H1 (cell line): ENCODE data around the gene TSPAN1. TPM values are rescaled to one million over a fixed set of nuclear protein-coding genes. Genes with fewer than 3 reads are reported as not detected.
A peak's percentile ranks its signal among the peaks of the same experiment; 100 is the strongest.

Experiments used
- CTCF ChIA-PET: fragments of 300-600 bp; sonication (Branson Sonifier 250); formaldehyde crosslinking; loops from one replicate; lab custom pipeline; 2021; ENCODE audit not compliant: partially characterized antibody; lab: Charles Lee
- POLR2A ChIA-PET: fragments of 300-600 bp; sonication (Branson Sonifier 250); formaldehyde crosslinking; loops from one replicate; lab custom pipeline; 2021; ENCODE audit warnings: inconsistent platforms; ENCODE audit not compliant: partially characterized antibody; lab: Charles Lee
- DNase-seq, 2 experiments: peaks; one replicate each; pipeline versions ENCODE4 v3.0.0 to v3.0.0-alpha.2; 2010 to 2022; ENCODE audit warnings: low spot score in 2 of 2, low read depth in 1 of 2, mixed read lengths in 1 of 2
- FAIRE-seq: peaks from 2 replicates; lab custom pipeline; 2011; peaks lifted over from hg19 to GRCh38; lab: Jason Lieb, UNC
- H2AFZ ChIP-seq: 2 replicates; pipeline ENCODE4 v1.8.1; 2012; ENCODE audit warnings: low read length, inconsistent platforms
- H2AK5ac ChIP-seq: 2 replicates; pipeline ENCODE4 v1.6.1; 2013; ENCODE audit warnings: low read depth, low read length
- H2BK120ac ChIP-seq: replicated peaks from 2 replicates; pipeline ENCODE3; 2013; ENCODE audit warnings: low read depth, low read length, inconsistent platforms
- H2BK12ac ChIP-seq: 2 replicates; pipeline ENCODE4 v1.6.1; 2013; ENCODE audit warnings: low read depth, low read length
- H2BK15ac ChIP-seq: 2 replicates; pipeline ENCODE4 v1.6.1; 2013; ENCODE audit warnings: low read length
- H2BK20ac ChIP-seq: 2 replicates; pipeline ENCODE4 v1.6.1; 2013; ENCODE audit warnings: low read length
- H2BK5ac ChIP-seq: 2 replicates; pipeline ENCODE4 v1.6.1; 2013; ENCODE audit warnings: low read depth, low read length
- H3K14ac ChIP-seq: 2 replicates; pipeline ENCODE4 v1.6.1; 2013; ENCODE audit warnings: inconsistent platforms; ENCODE audit not compliant: insufficient read length
- H3K18ac ChIP-seq: 2 replicates; pipeline ENCODE4 v1.6.1; 2013; ENCODE audit warnings: low read length; ENCODE audit errors: extremely low read depth
- H3K23ac ChIP-seq: 2 replicates; pipeline ENCODE4 v1.6.1; 2013; ENCODE audit warnings: inconsistent platforms; ENCODE audit not compliant: insufficient read length
- H3K23me2 ChIP-seq: 2 replicates; pipeline ENCODE4 v1.6.1; 2013; ENCODE audit warnings: low read depth, low read length
- H3K27ac ChIP-seq: 2 replicates; pipeline ENCODE4 v1.6.1; 2011; ENCODE audit warnings: low read depth, low read length, inconsistent platforms
- H3K27me3 ChIP-seq, 4 experiments: replicated peaks in 1 of 4; 1 replicate in 1 of 4; 2 replicates in 3 of 4; pipeline versions ENCODE4 v1.6.1 to v1.8.1; 2011 to 2013; ENCODE audit warnings: low read length in 3 of 4, mild to moderate bottlenecking in 3 of 4, inconsistent platforms in 2 of 4, mixed read lengths in 2 of 4, moderate library complexity in 1 of 4; ENCODE audit not compliant: control insufficient read depth in 3 of 4, insufficient read depth in 3 of 4; ENCODE audit errors: extremely low read depth in 1 of 4
- H3K36me3 ChIP-seq, 4 experiments: 2 replicates each; pipeline versions ENCODE4 v1.6.1 to v1.8.1; 2011 to 2013; ENCODE audit warnings: mild to moderate bottlenecking in 4 of 4, low read length in 3 of 4, moderate library complexity in 2 of 4, control low read depth in 1 of 4, inconsistent platforms in 1 of 4; ENCODE audit not compliant: insufficient read depth in 4 of 4, control insufficient read depth in 2 of 4
- H3K4ac ChIP-seq: replicated peaks from 2 replicates; pipeline ENCODE3; 2013; ENCODE audit warnings: low read length, low read depth, mixed read lengths, inconsistent platforms; ENCODE audit not compliant: insufficient read length
- H3K4me1 ChIP-seq, 4 experiments: replicated peaks in 1 of 4; 1 replicate in 1 of 4; 2 replicates in 3 of 4; pipeline versions ENCODE4 v1.6.1 to v1.8.1; 2011 to 2013; ENCODE audit warnings: low read length in 3 of 4, inconsistent platforms in 2 of 4, mixed read lengths in 1 of 4; ENCODE audit not compliant: insufficient read depth in 4 of 4, control insufficient read depth in 3 of 4
- H3K4me2 ChIP-seq, 2 experiments: 2 replicates each; pipeline versions ENCODE4 v1.6.1 to v1.8.1; 2011 to 2013; ENCODE audit warnings: low read depth in 2 of 2, low read length in 2 of 2, control low read depth in 1 of 2, inconsistent platforms in 1 of 2, mild to moderate bottlenecking in 1 of 2; ENCODE audit not compliant: insufficient read depth in 1 of 2
- H3K4me3 ChIP-seq, 4 experiments: fragments of 200-600, 300-600 bp in 1 of 4; sonication (generic), shearing (Covaris generic), sonication (Bioruptor Twin) in 1 of 4; 2 replicates each; pipeline versions ENCODE4 v1.5.1 to v1.8.1; 2011 to 2016; ENCODE audit warnings: low read length in 4 of 4, low read depth in 3 of 4, control low read depth in 2 of 4, inconsistent platforms in 2 of 4, mild to moderate bottlenecking in 2 of 4, mixed read lengths in 1 of 4, moderate library complexity in 1 of 4; ENCODE audit not compliant: insufficient read depth in 2 of 4; ENCODE audit errors: extremely low read depth in 1 of 4
- H3K56ac ChIP-seq: replicated peaks from 2 replicates; pipeline ENCODE3; 2013; ENCODE audit warnings: low read depth, mild to moderate bottlenecking, mixed read lengths, low read length, inconsistent platforms; ENCODE audit not compliant: insufficient read length
- H3K79me1 ChIP-seq: 2 replicates; pipeline ENCODE4 v1.6.1; 2013; ENCODE audit warnings: low read depth, low read length, control low read depth
- H3K79me2 ChIP-seq, 2 experiments: 2 replicates each; pipeline versions ENCODE4 v1.6.1 to v1.8.1; 2012 to 2013; ENCODE audit warnings: low read length in 2 of 2, mild to moderate bottlenecking in 2 of 2, inconsistent platforms in 1 of 2; ENCODE audit not compliant: insufficient read depth in 2 of 2, control insufficient read depth in 1 of 2
- H3K9ac ChIP-seq, 4 experiments: replicated peaks in 1 of 4; 1 replicate in 1 of 4; 2 replicates in 3 of 4; pipeline versions ENCODE4 v1.6.1 to v1.8.1; 2011 to 2013; ENCODE audit warnings: low read depth in 3 of 4, low read length in 3 of 4, control low read depth in 2 of 4, mild to moderate bottlenecking in 2 of 4, moderate library complexity in 2 of 4, inconsistent platforms in 1 of 4; ENCODE audit errors: extremely low read depth in 1 of 4
- H3K9me3 ChIP-seq, 2 experiments: 2 replicates each; pipeline versions ENCODE4 v1.6.1 to v1.8.1; 2012 to 2013; ENCODE audit warnings: mild to moderate bottlenecking in 2 of 2, moderate library complexity in 2 of 2, control low read depth in 1 of 2, inconsistent platforms in 1 of 2, low read depth in 1 of 2, low read length in 1 of 2, mixed read lengths in 1 of 2; ENCODE audit not compliant: insufficient read depth in 2 of 2
- H4K20me1 ChIP-seq, 2 experiments: replicated peaks in 1 of 2; 2 replicates each; pipeline versions ENCODE3 to v1.8.1; 2011 to 2013; ENCODE audit warnings: inconsistent platforms in 2 of 2, low read length in 2 of 2, mild to moderate bottlenecking in 1 of 2; ENCODE audit not compliant: insufficient read depth in 2 of 2, control insufficient read depth in 1 of 2
- H4K5ac ChIP-seq: 2 replicates; pipeline ENCODE4 v1.6.1; 2013; ENCODE audit warnings: low read length, low read depth, mixed read lengths, inconsistent platforms; ENCODE audit not compliant: insufficient read length
- H4K8ac ChIP-seq: 2 replicates; pipeline ENCODE4 v1.8.0; 2013; ENCODE audit warnings: mild to moderate bottlenecking, moderate library complexity, low read length, inconsistent platforms; ENCODE audit not compliant: insufficient read depth; ENCODE audit errors: extremely low read depth
- H4K91ac ChIP-seq: replicated peaks from 2 replicates; pipeline ENCODE3; 2013; ENCODE audit warnings: low read length, mixed read lengths, inconsistent platforms; ENCODE audit not compliant: insufficient read length
- JUND ChIP-seq: IDR thresholded peaks from 2 replicates; pipeline ENCODE4 v1.6.1; 2011; ENCODE audit warnings: mild to moderate bottlenecking, improper control_type of control experiment, low read length
- SIX5 ChIP-seq: IDR thresholded peaks from 2 replicates; pipeline ENCODE4 v1.6.1; 2011; ENCODE audit warnings: mild to moderate bottlenecking, low read depth, low read length
- WGBS, 2 experiments: shearing (Covaris generic) in 1 of 2; methylation state at CpG; one replicate each; pipeline versions ENCODE4 v1.1.6 to v1.1.7; 2013 to 2015; ENCODE audit warnings: low lambda C conversion rate in 2 of 2, mixed read lengths in 2 of 2, inconsistent platforms in 1 of 2, low coverage in 1 of 2, missing lambda C conversion rate in 1 of 2; ENCODE audit not compliant: insufficient replicate concordance in 2 of 2, insufficient coverage in 1 of 2, insufficient read length in 1 of 2; ENCODE audit errors: extremely low coverage in 1 of 2, missing lambda C conversion rate in 1 of 2; 5-methylcytosine and 5-hydroxymethylcytosine counted together
- polyA plus RNA-seq, 7 experiments: library from polyadenylated mRNA; depleted of rRNA in 3 of 7; stranded (reverse) in 5 of 7; unstranded in 2 of 7; fragments of >200 nt in 5 of 7; fragments of 200-250 nt in 2 of 7; gene quantifications; 1 replicate in 5 of 7; 2 replicates in 1 of 7; 4 replicates in 1 of 7; pipeline versions ENCODE4 v1.2.1 to v1.2.3, GENCODE V29; 2011 to 2013; ENCODE audit warnings: missing spikeins in 2 of 7, mixed read lengths in 2 of 7
- total RNA-seq: library from RNA; stranded (reverse); fragmentation: NEBNext Ultra II Directional; extraction: Animal tissue kit (Norgen Biotek cat#: 25700); gene quantifications from 2 replicates; pipeline ENCODE4 v1.2.1, GENCODE V29; 2021

The TSPAN1 gene
- total and polyA plus RNA-seq, 2 of the 8 experiments (the other 6 are each of a cell fraction or from before 2014, with no cell fraction given) = 0.05 TPM; not detected in 1

GRCh38 chr1:46197964-46198811 lies 23.3 kb downstream of the TSPAN1 start, which contains the start of gene POMGNT1:
TSS of gene POMGNT1 (minus strand) at chr1:46198434. CDS start at chr1:46197821, 613 bp downstream.
- H2AK5ac ChIP-seq = no peak within 1 kb of the TSS
- peak within 1 kb of the TSS; percentile 87 for H4K5ac ChIP-seq
- peak within 1 kb of the TSS; percentile 46 to 84 (median 74) for H3K4me3 ChIP-seq
- peak within 1 kb of the TSS; percentile 52 to 83 for H3K4me2 ChIP-seq
- no peak within 1 kb of the TSS for H2BK12ac ChIP-seq
- H3K9me3 ChIP-seq = no peaks in the 10 kb centered on the region
- H2BK20ac ChIP-seq = no peak within 1 kb of the TSS
- peak within 1 kb of the TSS; percentile 90 for H4K91ac ChIP-seq
- H2BK120ac ChIP-seq = peak within 1 kb of the TSS; percentile 86
- H2BK15ac ChIP-seq = 0 out of 2 replicates have a peak within 1 kb of the TSS, but pooled peaks have one; percentile 6
- WGBS, 2 experiments = 8% methylated on average over 13 of the region's 67 CpGs; no CpG with 5 or more reads in 1 of the 2 experiments
- peak within 1 kb of the TSS; percentile 83 for H3K18ac ChIP-seq
- H2BK5ac ChIP-seq = peak within 1 kb of the TSS; percentile 84; the same call in 1 of the 2 replicates
- peak within 1 kb of the TSS; percentile 91 for H2AFZ ChIP-seq
- H4K8ac ChIP-seq = peak within 1 kb of the TSS; percentile 65
- H3K4ac ChIP-seq = no peak within 1 kb of the TSS
- DNase-seq (peak in 1 of 2 experiments; percentile 82), FAIRE-seq (no peak)
- H3K9ac ChIP-seq = peak within 1 kb of the TSS in 3 of 4 experiments; percentile 7 to 62 (median 55); a peak in 5 of 7 replicates
- H3K4me1 ChIP-seq = peaks cover 0 to 8% (median 4%) of the 10 kb centered on the region in 4 experiments; a peak in 5 of 7 replicates
- POLR2A ChIA-PET = interaction anchor here (0.7 to 1.8 kb wide), 9 partner anchors 9 to 197 kb away, joined by 3 to 6 read pairs (median 4); partner anchors contain the start of gene RAD54L
- peaks cover 7% of the 10 kb centered on the region for H3K23me2 ChIP-seq
- H3K27me3 ChIP-seq = no peaks in the 10 kb centered on the region
- H3K36me3 ChIP-seq = peaks cover 0 to 4% (median under 1%) of the 10 kb centered on the region in 4 experiments; a peak in 2 of 8 replicates
- no peak within 1 kb of the TSS for H3K14ac ChIP-seq
- CTCF ChIA-PET = interaction anchor here (1.0 to 5.8 kb wide), 6 partner anchors 9 to 162 kb away, joined by 3 to 35 read pairs (median 6); no protein-coding TSS in a partner anchor
- H3K27ac ChIP-seq = no peak within 1 kb of the TSS
- H3K79me1 ChIP-seq = no peaks in the 10 kb centered on the region
- peak within 1 kb of the TSS; percentile 79 for H3K56ac ChIP-seq
- no peaks in the 10 kb centered on the region for H4K20me1 ChIP-seq
- no peaks in the 10 kb centered on the region for H3K79me2 ChIP-seq
- no peak within 1 kb of the TSS for H3K23ac ChIP-seq
- no peak for TF ChIP-seq JUND
- no peak for TF ChIP-seq SIX5
